HL-60 (cell line): Measurements from ENCODE around the gene DHRSX.
"Not testable (repeated sequence)": the region's sequence is repeated elsewhere in the genome, so short reads cannot be mapped to it uniquely, and the experiment has no call there.

Experiments
- DNase-seq, 2 experiments: peaks; one replicate each; pipeline ENCODE4 v3.0.0-alpha.2; 2010 to 2020; ENCODE audit warnings: low read depth in 1 of 2, low spot score in 1 of 2
- H3K27ac ChIP-seq: fragments of 250-450 bp; sonication (Bioruptor Pico); replicated peaks from 2 replicates; pipeline ENCODE4 v1.5.1; 2020; ENCODE audit warnings: mild to moderate bottlenecking, moderate library complexity
- H3K27me3 ChIP-seq: fragments of 250-450 bp; sonication (Bioruptor Pico); 2 replicates; pipeline ENCODE4 v1.5.1; 2021; ENCODE audit warnings: mild to moderate bottlenecking, moderate library complexity; ENCODE audit not compliant: insufficient read depth, poor library complexity, severe bottlenecking
- H3K4me3 ChIP-seq: replicated peaks from 2 replicates; pipeline ENCODE4 v1.5.1; 2011; ENCODE audit warnings: mild to moderate bottlenecking, control low read depth, low read length; ENCODE audit not compliant: insufficient read depth
- GABPA ChIP-seq: IDR thresholded peaks from 2 replicates; pipeline ENCODE4 v1.6.1; 2012; ENCODE audit warnings: low read depth
- POLR2AphosphoS5 ChIP-seq: IDR thresholded peaks from 2 replicates; pipeline ENCODE4 v1.6.1; 2012; ENCODE audit warnings: low read depth
- SPI1 ChIP-seq: IDR thresholded peaks from 2 replicates; pipeline ENCODE4 v1.6.1; 2012; ENCODE audit warnings: low read depth, mild to moderate bottlenecking, borderline replicate concordance
- TF ChIP-seq, protein P1 (sequence below): IDR thresholded peaks from 2 replicates; pipeline ENCODE4 v1.6.1; 2012; ENCODE audit warnings: low read depth; ENCODE audit not compliant: insufficient replicate concordance
- TF ChIP-seq, protein P2 (sequence below): IDR thresholded peaks from one replicate; pipeline ENCODE4 v1.5.1; 2011; ENCODE audit warnings: low read length, control low read depth, inconsistent platforms; ENCODE audit not compliant: insufficient read depth

DHRSX gene

DNA sequence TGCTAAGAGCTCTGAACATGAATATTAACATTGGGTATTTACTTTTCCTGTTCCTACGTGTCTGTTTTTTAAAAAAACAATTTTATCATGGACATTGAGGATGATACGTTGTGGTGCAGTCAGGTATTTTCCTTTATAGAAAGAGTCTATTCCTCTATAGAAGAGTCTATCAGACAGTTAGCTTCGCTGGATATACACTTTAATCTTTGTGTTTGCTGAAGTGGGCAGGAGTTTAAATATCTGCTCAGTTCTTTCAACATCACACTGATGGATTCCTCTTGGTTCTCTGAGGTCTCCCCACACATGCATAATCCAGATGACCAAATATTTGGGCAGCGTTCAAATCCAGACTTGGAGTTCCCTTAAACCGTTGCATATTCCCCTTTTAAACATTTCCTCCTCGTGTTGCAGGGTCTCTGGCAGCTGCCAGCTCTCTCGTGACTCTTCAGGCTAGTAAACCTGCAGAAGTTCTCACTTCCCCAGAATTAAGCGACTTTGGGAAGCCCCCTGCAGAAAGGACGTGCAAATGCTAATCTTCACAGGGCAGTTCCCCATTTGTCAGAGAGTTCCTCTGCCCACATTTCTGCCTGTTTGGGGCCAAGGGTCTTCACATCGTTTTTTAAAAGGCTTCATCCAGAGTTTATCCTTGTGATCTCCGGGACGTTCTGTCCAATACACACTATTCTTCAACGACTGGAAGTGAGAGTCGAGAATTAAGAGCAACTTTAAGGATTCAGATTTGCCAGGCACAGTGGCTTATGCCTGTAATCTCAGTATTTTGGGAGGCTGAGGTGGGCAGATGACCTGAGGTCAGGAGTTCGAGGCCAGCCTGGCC lies 20.5 kb upstream of the DHRSX start:
- Histone ChIP-seq H3K27me3 (no peaks in the 10 kb centered on the region), H3K4me3 (no peak overlapping the region), H3K27ac (no peak overlapping the region)
- DNase-seq, result peak in 1 of 2 experiments; percentile 16
- TF ChIP-seq, protein P1, sequence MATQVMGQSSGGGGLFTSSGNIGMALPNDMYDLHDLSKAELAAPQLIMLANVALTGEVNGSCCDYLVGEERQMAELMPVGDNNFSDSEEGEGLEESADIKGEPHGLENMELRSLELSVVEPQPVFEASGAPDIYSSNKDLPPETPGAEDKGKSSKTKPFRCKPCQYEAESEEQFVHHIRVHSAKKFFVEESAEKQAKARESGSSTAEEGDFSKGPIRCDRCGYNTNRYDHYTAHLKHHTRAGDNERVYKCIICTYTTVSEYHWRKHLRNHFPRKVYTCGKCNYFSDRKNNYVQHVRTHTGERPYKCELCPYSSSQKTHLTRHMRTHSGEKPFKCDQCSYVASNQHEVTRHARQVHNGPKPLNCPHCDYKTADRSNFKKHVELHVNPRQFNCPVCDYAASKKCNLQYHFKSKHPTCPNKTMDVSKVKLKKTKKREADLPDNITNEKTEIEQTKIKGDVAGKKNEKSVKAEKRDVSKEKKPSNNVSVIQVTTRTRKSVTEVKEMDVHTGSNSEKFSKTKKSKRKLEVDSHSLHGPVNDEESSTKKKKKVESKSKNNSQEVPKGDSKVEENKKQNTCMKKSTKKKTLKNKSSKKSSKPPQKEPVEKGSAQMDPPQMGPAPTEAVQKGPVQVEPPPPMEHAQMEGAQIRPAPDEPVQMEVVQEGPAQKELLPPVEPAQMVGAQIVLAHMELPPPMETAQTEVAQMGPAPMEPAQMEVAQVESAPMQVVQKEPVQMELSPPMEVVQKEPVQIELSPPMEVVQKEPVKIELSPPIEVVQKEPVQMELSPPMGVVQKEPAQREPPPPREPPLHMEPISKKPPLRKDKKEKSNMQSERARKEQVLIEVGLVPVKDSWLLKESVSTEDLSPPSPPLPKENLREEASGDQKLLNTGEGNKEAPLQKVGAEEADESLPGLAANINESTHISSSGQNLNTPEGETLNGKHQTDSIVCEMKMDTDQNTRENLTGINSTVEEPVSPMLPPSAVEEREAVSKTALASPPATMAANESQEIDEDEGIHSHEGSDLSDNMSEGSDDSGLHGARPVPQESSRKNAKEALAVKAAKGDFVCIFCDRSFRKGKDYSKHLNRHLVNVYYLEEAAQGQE, result no peak
- TF ChIP-seq SPI1, result peak; percentile 70

DNA sequence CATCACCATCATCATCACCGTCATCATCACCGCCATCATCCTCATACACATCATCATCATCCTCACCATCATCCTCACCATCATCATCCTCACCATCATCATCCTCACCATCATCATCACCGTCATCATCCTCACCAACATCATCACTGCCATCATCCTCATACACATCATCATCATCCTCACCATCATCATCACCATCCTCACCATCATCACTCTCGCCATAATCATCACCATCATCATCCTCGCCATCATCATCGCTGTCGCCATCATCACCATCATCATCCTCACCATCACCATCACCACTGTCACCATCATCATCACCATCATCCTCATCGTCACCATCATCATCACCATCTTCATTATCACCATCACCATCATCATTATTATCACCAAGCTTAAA lies 19.8 kb upstream of the DHRSX start:
- no peak for DNase-seq
- no peak overlapping the region for H3K4me3 ChIP-seq
- H3K27me3 ChIP-seq, result no peaks in the 10 kb centered on the region
- no peak overlapping the region for H3K27ac ChIP-seq
- TF ChIP-seq, protein P2, sequence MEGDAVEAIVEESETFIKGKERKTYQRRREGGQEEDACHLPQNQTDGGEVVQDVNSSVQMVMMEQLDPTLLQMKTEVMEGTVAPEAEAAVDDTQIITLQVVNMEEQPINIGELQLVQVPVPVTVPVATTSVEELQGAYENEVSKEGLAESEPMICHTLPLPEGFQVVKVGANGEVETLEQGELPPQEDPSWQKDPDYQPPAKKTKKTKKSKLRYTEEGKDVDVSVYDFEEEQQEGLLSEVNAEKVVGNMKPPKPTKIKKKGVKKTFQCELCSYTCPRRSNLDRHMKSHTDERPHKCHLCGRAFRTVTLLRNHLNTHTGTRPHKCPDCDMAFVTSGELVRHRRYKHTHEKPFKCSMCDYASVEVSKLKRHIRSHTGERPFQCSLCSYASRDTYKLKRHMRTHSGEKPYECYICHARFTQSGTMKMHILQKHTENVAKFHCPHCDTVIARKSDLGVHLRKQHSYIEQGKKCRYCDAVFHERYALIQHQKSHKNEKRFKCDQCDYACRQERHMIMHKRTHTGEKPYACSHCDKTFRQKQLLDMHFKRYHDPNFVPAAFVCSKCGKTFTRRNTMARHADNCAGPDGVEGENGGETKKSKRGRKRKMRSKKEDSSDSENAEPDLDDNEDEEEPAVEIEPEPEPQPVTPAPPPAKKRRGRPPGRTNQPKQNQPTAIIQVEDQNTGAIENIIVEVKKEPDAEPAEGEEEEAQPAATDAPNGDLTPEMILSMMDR, result no peak
- TF ChIP-seq, protein P1, result no peak
- TF ChIP-seq GABPA, result no peak
- no peak for TF ChIP-seq POLR2AphosphoS5
- TF ChIP-seq SPI1, result no peak

DNA sequence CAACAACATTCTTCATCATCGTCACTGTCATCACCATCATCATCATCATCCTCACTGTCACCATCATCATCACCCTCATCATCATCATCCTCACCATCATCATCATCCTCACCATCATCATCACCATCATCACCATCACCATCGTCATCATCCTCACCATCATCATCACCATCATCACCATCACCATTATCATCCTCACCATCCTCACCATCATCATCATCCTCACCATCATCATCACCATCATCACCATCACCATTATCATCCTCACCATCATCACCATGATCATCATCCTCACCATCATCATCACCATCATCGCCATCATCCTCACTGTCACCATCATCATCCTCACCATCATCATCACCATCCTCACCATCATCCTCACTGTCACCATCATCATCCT lies 18.9 kb upstream of the DHRSX start:
- not testable (repeated sequence) for H3K27me3 ChIP-seq, H3K27ac ChIP-seq, DNase-seq, H3K4me3 ChIP-seq

DNA sequence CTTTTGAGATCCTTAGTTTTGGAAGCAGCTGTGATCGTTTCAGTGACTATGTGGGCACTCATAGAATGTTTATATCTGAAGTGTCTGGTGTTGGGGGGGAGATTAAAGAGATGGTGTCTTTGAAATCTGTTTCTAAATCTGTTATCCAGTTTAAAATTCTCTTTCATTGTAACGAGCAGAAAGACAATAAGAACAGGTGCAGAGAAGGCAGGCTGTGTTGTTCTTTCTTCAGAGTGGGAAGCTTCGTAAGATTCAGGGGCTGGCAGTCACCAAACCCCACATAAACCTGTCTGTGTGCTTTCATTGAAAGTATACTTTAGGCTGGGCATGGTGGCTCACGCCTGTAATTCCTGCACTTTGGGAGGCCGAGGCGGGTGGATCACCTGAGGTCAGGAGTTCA lies 16.3 kb upstream of the DHRSX start:
- H3K27ac ChIP-seq, result no peak overlapping the region
- TF ChIP-seq POLR2AphosphoS5 (no peak), SPI1 (no peak), GABPA (no peak)
- TF ChIP-seq, protein P2, result no peak
- TF ChIP-seq, protein P1, result no peak
- H3K4me3 ChIP-seq, result no peak overlapping the region

More for the DNA sequence above, 16.3 kb upstream of the DHRSX start:
- no peaks in the 10 kb centered on the region for H3K27me3 ChIP-seq
- no peak for DNase-seq
